ENCODE measurements around the gene TTLL10.
"Not testable (repeated sequence)": the region's sequence is repeated elsewhere in the genome, so short reads cannot be mapped to it uniquely, and the experiment has no call there.

The TTLL10 gene

DNA sequence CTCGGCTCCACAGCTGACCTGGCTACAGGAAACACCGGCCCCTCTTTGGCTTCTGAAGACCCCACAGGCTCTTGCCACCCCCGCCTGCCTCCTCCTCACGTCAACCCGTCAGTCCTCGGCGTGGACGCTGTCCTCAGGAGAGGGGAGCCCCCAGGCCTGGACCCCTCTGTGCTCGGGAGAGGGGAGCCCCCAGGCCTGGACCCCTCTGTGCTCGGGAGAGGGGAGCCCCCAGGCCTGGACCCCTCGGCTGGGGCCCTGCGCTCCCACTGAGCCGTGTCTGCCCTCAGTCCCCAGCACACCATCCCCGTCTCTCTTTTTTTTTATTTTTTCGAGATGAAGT lies 31.8 kb upstream of the TTLL10 start:
- DNase-seq (ENCODE audit: low read depth), result no peak

DNA sequence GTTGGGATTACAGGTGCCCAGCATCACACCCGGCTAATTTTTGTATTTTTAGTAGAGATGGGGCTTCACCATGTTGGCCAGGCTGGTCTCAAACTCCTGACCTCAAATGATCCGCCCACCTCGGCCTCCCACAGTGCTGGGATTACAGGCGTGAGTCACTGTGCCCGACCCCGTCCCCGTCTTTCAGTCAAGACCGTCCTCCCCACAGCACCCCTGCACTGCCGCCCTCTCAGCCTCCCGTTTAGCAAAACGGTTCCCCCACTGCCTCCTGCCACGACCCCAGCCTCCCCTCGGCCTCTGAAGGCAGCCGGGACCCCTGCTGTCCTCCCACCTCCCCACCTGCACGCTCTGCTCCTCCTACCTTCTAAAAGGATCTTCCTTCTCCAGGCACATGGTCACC lies 31.3 kb upstream of the TTLL10 start:
- DNase-seq (ENCODE audit: low read depth), result not testable (repeated sequence)

DNA sequence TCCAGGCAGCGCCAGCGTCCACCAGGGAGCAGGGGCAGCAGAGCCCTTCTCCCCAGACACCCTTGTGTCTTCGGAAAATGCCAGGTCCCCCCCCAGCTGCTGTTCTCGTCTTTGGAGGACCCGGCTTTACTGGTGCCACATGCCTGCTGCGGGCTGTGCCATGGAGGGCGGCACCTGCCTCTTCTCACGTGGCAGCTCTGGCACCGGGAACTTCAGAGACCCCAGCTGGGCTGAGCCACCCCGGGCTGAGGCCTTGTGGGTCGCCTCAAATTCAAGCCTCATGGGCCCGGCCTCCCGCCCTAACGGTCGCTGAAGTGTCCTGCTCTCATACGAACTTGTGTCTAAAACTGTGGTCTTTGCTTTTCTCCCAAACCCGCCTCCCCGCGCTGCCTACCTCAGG lies 30.8 kb upstream of the TTLL10 start:
- no peak for DNase-seq (ENCODE audit: low read depth)

DNA sequence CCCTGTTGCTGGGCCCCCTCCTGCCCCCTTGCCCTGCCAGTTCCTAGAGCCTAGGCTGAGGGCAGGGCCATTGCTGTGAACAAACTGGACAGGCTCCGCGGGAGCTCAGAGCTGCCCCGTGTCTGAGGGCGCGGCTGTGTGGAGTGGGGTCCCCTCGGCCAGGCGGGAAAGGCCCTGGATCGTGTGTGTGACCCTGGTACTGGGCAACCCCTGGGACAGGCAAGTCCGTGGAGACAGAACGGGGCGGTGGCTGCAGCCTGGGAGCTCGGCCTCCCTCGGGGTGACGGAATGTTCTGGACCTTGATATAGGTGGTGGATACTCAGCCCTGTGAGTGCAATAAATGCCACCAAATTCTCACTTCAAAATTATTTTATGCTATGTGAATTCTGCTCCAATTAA lies 30.0 kb upstream of the TTLL10 start:
- no peak for DNase-seq (ENCODE audit: low read depth)

DNA sequence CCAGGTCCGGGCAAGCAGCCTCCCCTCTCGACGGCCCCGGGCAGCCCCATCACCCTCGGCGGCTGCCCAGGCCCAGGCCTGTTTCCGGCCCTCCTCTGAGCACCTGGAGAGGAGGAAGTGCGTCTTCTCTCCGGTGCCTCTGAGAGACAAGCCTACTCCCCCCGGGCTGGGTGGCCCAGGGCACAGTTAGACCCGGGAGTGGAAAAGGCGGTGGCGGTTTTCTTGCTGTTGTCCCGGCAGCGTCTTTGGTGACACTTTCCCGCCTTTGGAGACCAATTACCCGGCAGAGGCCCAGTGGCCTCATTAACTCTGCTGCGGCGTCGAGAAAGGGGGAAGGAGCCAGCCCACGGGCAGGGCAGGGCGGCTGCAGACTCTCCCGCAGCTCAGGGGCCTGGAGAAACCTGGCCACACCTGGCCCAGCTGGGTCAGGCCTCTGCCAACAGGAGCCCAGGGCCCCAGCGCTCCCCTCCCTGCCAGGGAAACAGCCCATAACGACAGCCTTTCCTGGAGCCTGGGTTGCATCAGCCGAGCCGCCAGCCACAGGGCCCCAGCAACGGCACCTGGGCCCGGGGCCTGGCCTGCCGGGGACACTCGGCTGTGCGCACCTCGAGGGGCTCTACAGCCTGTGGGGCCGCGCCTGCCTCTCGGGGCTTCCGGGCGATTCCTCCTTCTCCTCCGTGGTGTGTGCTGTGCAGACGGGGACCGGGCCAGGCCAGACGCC lies 29.4 kb upstream of the TTLL10 start:
- no peak for DNase-seq (ENCODE audit: low read depth)

DNA sequence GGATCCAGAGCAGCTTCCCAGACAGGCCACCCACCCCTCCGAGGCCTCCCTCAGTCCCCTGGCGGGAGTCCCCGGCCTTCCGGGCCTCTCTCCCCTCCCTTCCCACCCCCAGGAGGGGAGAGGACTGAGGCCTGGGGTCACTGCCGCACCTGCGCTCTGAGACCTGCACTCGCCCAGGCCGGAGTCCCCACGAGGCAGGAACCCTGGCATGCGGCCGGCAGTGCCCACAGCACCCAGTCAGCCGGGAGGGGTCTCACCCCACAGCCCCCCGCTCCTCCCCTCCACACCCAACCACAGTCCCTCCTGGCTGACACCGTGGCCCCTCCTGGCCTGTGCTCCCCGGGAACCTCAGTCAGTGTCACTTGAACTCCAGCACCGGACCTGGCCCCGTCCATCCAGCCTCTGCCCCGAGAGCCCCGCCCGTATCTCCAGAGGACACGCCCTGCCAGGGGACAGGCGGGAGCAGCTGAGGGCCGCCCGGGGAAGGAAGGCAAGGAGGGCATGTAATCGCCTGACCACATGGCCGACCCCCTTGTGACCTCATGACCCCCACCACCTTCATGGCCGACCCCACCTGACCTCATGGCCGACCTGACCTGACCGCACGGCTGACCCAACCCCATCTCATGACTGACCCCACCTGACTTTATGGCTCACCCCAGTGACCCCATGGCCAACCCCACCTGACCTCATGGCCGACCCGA lies 28.7 kb upstream of the TTLL10 start:
- DNase-seq (ENCODE audit: low read depth), result no peak

DNA sequence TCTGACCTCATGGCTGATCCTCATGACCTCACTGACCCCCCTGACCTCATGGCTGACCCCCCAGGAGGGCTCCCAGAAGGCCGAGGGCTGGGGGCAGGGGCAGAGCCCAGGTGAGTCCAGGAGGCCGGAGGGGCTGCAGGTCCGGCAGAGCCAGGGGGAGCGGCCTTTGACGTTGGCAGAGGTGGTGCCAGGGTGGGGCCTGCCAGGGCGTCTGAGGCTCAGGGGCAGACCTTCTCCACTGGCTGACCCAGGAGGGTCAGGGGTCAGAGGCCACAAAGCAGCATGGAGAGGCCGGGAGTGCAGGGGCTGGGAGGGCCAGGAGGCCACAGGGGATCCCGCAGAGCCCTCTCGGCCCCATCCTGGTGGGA lies 28.1 kb upstream of the TTLL10 start:
- DNase-seq (ENCODE audit: low read depth), result no peak

DNA sequence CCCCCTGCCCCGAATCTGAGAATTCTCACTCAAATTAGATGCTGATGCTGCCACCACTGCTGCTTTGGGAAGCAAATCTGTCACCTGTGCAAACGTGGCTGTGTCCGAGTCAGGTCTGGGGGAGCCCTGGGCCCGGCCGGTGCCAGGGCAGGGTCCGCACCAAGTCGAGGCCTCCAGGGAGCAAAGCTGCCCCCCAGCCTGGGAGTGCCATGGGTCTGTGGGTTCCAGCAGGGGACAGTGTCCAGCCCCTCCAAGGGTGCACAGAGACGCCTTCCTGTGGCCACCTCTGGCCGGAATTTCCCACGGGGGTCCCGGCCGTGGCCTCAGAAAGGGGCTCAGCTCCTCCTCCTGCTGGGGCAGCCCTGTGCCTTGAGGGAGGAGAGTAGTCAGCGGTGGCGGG lies 27.7 kb upstream of the TTLL10 start:
- no peak for DNase-seq (ENCODE audit: low read depth)

DNA sequence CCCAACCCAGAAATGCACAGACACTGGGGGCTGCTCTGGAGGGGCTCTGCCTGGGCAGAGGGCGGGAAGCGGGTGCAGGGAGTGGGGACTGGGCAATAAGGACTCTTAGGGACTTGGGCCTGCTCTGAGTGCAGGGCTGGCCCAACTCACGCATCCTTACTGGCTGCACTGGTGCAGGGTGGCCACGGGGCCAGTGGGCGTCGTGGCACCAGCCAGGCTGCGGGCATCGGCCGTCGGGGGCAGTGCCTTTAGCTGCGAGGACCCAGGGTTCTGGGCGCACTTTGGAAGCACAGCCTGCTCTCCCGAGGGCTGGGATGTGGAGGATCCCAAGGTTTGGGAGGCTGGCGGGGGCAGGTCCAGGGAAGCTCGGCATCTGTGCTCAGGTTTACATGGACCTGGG lies 27.1 kb upstream of the TTLL10 start:
- no peak for DNase-seq (ENCODE audit: low read depth)

DNA sequence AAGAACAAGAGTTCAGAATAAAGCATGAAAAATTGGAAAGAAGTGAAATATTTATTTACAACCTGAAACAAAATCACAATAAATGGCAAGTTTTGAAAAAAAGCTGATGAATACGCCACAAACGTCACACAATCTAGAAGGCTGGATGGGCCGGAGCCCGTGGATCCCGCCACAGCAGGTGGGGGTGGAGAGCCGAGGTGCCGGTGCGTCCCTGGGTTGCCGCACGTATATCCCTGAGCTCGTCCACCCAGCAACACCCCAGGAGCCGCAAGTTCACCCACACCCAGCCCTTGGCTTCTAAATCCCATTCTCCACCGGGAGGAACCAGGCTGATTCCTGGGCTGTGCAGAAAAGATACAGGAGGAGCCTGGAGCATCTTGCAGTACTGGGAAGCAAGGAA lies 25.6 kb upstream of the TTLL10 start:
- DNase-seq (ENCODE audit: low read depth), result no peak

DNA sequence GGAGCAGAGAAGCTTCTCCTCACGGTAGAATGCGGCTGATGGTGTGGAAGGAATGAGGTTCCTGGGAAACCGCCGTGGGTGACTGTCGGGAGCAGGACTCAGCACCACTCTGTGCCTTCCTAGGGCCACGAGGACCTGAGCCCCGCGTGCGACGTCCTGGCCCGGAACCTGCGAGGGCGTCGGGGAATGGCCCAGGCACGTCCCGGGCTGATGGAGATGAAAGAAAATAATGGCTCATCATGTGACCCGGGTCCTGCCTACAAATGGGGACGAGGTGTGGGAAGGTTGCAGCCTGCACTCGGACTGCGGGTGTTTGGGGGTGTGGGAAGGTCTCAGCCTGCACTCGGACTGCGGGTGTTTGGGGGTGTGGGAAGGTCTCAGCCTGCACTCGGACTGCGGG lies 25.1 kb upstream of the TTLL10 start:
- no peak for DNase-seq (ENCODE audit: low read depth)

DNA sequence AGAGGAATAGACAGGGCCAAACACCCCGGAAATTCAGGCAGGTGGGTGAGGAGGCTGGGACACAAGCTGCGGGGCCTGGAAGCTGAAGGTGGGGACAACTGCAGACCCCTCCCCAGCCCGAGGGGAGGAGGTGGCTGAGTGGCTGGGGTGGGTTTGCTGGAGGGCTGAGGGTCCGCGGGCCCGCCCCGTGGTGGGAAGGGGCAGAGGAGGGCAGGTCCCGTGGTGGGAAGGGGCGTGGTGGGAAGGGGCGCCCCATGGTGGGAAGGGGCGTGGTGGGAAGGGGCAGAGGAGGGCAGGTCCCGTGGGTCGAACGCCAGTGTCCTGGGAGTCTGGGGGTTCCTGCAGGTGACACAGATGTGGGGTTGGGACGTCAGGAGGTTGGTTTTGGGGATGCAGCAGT lies 24.3 kb upstream of the TTLL10 start:
- DNase-seq (ENCODE audit: low read depth), result no peak

DNA sequence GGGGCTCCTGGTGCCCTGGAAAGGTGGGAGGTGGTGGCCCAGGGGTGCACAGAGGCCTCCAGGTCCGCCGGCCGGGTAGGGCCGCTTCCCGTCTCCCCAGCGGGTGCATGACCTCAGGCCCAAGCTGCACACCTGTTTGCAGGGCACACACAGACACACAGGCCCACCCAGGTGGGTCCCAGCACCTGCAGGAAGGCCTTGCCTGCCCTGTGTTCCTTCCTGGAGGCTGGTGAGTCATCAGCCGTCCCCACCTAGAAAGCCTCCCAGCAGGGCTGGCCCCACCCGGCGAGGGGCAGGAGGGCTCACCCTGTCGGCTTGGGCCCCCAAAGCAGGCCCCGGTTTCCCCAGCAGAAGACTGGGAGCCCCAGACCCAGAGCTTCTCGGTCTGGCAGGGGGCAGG lies 23.6 kb upstream of the TTLL10 start:
- DNase-seq (ENCODE audit: low read depth), result no peak

DNA sequence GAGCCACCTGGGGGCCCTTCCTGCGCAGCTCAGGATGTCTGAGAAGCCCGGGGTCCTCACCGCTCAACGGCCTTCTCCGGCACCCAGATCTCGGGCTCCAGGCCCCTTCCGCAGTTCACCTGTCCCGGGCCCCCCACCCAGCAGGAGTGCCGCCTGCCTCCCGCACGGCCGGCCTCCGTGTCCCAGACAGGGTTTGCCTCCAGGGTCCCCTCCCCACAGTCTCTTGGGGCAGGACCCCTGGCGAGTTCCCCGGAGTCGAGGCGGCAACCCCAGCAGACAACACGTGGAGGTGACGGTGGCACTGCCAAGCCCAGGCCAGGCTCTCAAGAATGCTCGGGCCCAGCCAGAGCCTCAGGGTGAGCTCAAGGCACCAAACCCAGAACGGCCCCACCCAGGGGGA lies 22.4 kb upstream of the TTLL10 start:
- DNase-seq (ENCODE audit: low read depth), result no peak

DNA sequence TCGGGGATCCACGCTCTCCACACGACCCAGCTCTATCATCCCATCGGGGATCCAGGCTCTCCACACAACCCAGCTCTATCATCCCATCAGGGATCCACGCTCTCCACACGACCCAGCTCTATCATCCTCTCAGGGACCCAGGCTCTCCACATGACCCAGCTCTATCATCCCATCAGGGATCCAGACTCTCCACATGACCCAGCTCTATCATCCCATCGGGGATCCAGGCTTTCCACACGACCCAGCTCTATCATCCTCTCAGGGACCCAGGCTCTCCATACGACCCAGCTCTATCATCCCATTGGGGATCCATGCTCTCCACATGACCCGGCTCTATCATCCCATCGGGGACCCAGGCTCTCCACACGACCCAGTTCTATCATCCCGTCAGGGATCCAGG lies 21.2 kb upstream of the TTLL10 start:
- not testable (repeated sequence) for DNase-seq (ENCODE audit: low read depth)

DNA sequence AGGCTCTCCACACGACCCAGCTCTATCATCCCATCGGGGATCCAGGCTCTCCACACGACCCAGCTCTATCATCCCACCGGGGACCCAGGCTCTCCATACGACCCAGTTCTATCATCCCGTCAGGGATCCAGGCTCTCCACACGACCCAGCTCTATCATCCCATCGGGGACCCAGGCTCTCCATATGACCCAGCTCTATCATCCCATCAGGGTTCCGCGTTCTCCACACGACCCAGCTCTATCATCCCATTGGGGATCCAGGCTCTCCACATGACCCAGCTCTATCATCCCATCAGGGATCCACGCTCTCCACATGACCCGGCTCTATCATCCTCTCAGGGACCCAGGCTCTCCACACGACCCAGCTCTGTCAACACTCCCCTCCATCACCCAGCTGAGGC lies 20.5 kb upstream of the TTLL10 start:
- DNase-seq (ENCODE audit: low read depth), result not testable (repeated sequence)

DNA sequence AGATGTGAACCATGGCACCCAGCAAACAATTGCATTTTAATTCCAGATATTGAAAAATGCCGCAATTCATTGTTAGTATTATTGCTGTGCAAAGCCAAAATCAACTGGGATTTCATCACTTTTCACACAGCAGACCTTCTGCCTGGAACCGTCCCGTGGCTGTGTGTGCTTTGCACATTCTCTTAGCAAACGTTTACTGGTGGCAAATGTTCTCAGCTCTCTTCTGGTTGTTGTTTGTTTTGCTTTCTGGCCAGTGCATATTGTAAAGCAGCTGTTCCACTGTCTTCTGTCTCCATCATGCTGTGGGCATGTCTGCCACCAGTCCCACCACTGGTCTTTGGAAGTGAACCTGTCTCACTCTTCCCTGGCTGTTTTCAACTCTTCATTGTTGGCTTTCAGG lies 19.8 kb upstream of the TTLL10 start:
- DNase-seq (ENCODE audit: low read depth), result no peak

DNA sequence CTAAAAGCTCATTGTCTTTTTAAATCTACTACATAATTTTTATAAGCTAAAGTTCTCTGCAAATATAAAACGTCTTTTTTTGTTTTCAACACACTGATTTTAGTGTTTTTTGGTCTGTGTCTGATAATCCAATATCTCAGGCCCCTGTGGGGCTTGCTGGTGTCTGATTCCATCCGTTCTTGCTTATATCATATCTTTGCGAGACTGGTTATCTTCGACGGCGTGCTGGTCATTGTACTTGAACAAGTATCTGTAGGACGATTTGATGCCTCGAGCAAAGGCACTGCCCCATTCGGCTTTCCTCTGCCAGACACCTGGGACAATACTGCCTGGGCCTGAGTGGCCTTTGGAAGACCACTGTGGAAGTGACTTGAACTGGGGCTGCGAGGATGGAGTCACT lies 18.4 kb upstream of the TTLL10 start:
- DNase-seq (ENCODE audit: low read depth), result no peak

DNA sequence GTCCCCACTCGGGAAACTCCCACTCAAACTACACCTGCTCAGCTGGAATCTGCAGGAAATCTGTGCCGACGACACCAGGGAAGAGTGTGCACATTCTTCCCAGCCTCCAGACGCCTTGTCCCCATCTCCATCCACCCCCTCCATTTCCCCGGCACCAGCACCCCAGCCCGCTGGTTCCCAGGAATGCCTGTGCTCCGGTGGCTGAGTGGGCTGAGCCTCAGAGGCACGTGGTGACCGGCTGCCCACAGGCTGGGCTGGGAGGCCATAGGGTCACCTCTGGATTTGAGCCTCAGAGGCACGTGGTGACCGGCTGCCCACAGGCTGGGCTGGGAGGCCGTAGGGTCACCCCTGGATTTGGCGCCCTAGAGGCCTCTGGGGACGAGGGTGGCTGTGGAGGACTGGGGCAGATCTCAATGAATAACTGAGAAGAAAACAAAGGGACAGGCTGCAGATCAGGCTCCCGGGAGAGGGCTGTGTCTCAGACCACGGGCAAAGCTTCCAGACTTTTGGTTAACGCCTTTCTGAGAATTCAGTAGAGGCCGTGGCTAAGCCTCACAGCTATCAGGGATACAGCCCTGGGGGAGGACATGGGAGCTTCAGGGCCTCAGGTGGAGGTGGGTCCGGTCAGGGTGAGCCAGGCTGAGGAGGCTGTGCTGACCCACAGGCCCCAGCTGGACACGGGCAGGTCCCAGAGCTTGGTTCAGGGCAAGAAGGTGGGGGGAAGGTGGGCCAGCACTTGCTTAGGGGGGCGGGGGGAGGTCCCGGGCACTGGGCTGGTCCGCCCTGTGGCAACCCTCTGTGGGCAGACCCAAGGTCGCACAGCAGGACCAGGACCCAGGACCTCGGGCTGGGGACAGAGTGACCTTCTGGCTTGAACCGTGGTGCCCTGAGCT lies 17.3 kb upstream of the TTLL10 start:
- no peak for DNase-seq (ENCODE audit: low read depth)

DNA sequence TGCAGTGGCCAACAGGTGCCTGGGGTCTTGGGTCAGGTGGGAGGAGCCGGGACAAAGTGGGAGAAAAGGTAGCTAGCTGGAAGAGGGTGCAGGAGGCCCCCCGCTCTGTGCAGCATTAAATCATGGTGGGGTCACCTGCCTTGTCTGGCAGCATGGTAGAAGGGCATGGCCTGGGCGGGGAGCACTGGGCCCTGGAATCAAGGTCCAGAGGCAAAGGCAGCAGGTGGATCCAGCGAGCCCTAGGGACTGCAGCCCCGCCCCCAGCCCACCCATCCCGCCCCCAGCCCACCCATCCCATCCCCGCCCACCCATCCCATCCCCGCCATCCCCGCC lies 16.7 kb upstream of the TTLL10 start:
- no peak for DNase-seq (ENCODE audit: low read depth)

DNA sequence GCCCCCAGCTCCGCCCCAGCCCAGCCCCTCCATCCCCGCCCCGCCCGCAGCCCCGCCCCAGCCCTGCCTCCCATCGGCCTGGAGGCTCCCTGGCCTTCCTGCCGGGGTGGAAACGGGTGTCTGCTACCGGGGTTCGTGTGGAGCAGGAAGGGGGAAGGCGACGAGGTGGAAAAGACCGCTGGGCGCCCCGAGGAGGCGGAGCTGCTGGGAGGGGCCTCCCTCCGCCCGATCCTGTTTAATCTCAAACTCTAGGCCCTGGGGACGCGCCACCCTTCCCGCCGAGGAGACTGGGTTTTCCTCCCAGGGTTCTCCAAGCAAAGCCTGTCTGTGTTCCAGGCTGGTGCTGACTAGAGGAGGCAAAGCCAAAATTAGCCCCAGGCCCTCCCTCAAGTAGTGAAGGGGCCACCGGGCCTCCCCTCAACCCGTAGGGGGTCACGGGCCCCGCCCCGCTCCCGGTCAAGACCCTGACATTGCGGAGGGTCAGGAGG lies 16.2 kb upstream of the TTLL10 start:
- peak; percentile 80 for DNase-seq (ENCODE audit: low read depth)

DNA sequence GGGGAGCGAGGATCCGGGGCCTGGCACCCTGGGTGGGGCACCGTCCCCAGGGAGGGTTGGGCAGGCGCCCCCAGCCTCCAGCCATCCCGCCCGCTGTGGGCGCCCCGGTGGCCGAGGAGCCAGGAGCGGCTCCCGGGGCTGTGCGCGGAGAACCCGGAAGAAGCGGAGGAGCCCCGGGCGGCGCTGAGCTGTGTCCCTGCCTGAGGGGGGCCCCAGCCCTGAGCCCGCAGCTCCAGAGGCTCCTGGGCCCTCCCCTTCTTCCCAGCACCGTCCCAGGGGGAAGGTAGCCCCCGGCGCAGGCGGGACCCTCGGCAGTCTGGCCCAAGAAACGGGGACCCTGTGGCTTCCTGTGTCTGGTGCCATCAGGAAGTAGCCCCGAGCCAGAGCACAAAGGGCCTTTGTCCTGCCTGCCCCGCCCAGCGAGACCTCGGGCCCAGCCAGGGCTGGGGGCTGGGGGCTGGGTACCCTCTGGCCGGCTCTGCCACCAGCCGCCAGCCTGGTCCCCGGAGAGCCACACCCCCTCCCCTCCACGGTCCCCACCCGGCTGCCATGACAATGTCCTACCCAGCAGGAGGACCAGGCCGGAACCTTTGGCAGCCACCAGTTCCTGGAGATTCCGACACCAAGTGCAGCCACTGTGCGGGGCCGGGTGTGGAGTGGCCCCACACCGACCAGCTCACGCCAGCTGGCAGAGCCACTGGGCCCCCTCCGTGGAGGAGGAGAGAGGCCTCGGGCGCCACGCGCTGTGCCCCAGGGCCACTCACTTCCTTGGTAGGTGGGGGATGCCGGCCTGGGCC lies 15.6 kb upstream of the TTLL10 start:
- DNase-seq (ENCODE audit: low read depth), result peak; percentile 5
